ENCODE results near the gene FIBCD1.

Gene FIBCD1

GRCh38 chr9:130893341-130894101, 45.5 kb downstream of the FIBCD1 start:
- no peak for DNase-seq

- DNase-seq = no peak
Measured at GRCh38 chr9:130892477-130893304, 46.4 kb downstream of the FIBCD1 start.

GRCh38 chr9:130891688-130892476, 47.2 kb downstream of the FIBCD1 start:
- DNase-seq = no peak

GRCh38 chr9:130890870-130891687, 48.0 kb downstream of the FIBCD1 start:
- no peak for DNase-seq

- DNase-seq = no peak
Measured at GRCh38 chr9:130890124-130890523, 48.9 kb downstream of the FIBCD1 start.

- DNase-seq = no peak
Measured at GRCh38 chr9:130888146-130888885, 50.7 kb downstream of the FIBCD1 start.

GRCh38 chr9:130887494-130888144, 51.4 kb downstream of the FIBCD1 start:
- no peak for DNase-seq

- no peak for DNase-seq
Measured at GRCh38 chr9:130886981-130887380, 52.1 kb downstream of the FIBCD1 start.

GRCh38 chr9:130885484-130886375, 53.3 kb downstream of the FIBCD1 start:
- DNase-seq = no peak

- no peak for DNase-seq
Measured at GRCh38 chr9:130884542-130885483, 54.2 kb downstream of the FIBCD1 start.

- DNase-seq = no peak
Measured at GRCh38 chr9:130884111-130884531, 54.9 kb downstream of the FIBCD1 start.

GRCh38 chr9:130883479-130883878, 55.6 kb downstream of the FIBCD1 start:
- DNase-seq = no peak

- DNase-seq = no peak
Measured at GRCh38 chr9:130882696-130883225, 56.3 kb downstream of the FIBCD1 start.

- no peak for DNase-seq
Measured at GRCh38 chr9:130881516-130881915, 57.5 kb downstream of the FIBCD1 start.

GRCh38 chr9:130880599-130881220, 58.3 kb downstream of the FIBCD1 start:
- DNase-seq = no peak

GRCh38 chr9:130879863-130880411, 59.1 kb downstream of the FIBCD1 start:
- no peak for DNase-seq

GRCh38 chr9:130878295-130878694, 60.8 kb downstream of the FIBCD1 start:
- no peak for DNase-seq

GRCh38 chr9:130877300-130877699, 61.7 kb downstream of the FIBCD1 start:
- no peak for DNase-seq

Measured in NCI-H1436 treated with DMSO at 0.1 percent for 48 hours (cell line).